GM18507 (cell line): ENCODE results near the gene SNX5.
A peak's percentile ranks its signal among the peaks of the same experiment; 100 is the strongest.

Experiments used
- DNase-seq: peaks from one replicate; pipeline ENCODE4 v3.0.0; 2011; ENCODE audit warnings: low read depth; ENCODE audit not compliant: insufficient read length; ENCODE audit errors: extremely low spot score
- FAIRE-seq: peaks from 2 replicates; lab custom pipeline; 2011; peaks lifted over from hg19 to GRCh38; lab: Jason Lieb, UNC

Gene SNX5

DNA sequence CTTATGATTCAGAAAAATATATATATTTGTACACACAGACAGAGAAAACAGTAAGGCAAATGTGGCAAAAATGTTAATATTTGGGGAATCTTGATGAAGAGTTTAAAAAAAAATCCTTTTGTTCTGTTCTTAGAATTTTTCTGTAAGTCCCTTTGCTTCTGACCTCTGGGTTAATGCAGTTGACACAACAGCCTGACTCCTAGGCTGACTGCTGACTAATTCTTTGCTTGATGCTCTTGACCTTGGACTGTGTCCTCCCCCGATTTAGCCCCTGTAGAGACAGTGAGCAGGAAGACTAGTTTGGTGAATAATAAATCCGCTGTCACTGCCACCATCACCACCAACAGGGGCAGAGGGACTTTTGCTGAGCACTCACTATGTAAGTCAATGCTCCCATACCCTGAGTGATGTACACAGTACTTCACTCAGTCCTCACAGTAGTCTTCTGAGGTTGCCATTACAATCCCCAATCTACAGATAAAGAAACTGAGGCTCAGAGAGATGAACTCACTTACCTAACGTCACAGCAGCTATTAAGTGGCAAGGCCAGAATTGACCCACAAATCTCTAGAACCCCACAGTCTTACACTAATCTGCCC lies 71.7 kb downstream of the SNX5 start:
- FAIRE-seq (peak; percentile 35), DNase-seq (no peak)

DNA sequence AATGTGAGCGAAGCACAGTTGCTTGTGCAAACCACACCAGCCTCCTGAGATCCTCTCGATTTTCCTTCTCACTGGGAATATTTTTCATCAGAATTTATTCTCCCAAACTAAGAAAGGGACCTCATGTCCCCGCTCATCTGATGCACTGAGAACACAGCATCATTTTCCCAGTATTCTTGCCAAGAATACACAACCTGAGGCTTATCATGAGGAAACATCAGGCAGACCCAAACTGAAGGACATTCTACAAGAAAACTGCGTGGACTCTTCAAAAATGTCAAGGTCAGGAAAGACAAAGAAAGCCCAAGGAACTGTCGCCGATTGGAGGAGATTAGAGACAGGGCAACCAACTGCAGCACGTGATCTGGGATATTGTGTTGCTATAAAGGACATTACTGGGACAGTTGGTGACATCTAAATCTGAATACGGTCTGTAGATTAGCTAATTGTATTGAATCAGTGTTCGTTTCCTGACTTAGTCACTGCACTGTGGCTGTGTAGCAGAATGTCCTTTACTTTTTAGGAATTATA lies 72.3 kb downstream of the SNX5 start:
- DNase-seq: no peak

DNA sequence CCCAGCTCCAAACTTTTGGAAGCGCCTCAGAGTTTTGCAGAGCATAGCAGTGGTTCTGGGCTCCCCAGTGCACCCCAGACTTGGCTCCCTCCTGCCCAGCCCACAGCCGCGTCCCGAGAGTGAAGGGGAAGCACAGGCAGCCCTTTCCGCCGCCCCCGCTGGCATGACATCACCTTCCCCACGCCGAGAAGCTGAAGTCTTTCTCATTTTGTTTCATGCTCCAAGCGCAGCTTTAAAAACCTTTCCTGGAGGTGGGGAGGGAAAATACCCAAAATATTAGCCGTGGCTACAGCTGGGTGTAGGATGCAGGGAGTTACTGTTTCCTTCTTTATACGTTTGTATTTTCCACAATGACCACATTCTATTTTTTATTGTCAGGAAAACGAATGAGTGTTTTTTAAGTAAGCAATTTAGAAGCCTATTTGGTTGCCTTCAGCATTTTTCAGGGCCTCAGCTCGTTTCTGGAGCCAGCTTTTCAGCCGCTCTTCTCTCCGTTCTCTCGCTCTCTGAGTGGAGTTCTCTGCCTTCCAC lies 72.9 kb downstream of the SNX5 start:
- no peak for DNase-seq

More for the DNA sequence above, 72.3 kb downstream of the SNX5 start:
- FAIRE-seq: no peak

DNA sequence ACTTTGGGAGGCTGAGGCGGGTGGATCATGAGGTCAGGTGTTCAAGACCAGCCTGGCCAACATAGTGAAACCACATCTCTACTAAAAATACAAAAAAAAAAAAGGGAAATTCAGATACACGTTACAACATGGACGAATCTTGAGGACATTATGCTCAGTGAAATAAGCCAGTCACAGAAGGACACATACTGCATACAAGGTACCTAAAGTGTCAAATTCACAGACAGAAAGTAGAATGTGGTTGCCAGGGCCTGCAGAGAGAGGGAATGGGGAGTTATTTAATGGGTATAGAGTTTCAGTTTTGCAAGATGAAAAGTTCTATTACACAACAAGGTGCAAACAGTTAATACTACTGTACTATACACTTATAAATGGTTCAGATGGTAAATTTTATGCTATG lies 75.1 kb downstream of the SNX5 start:
- FAIRE-seq (no peak), DNase-seq (no peak)

More for the DNA sequence above, 72.9 kb downstream of the SNX5 start:
- FAIRE-seq: peak; percentile 21

DNA sequence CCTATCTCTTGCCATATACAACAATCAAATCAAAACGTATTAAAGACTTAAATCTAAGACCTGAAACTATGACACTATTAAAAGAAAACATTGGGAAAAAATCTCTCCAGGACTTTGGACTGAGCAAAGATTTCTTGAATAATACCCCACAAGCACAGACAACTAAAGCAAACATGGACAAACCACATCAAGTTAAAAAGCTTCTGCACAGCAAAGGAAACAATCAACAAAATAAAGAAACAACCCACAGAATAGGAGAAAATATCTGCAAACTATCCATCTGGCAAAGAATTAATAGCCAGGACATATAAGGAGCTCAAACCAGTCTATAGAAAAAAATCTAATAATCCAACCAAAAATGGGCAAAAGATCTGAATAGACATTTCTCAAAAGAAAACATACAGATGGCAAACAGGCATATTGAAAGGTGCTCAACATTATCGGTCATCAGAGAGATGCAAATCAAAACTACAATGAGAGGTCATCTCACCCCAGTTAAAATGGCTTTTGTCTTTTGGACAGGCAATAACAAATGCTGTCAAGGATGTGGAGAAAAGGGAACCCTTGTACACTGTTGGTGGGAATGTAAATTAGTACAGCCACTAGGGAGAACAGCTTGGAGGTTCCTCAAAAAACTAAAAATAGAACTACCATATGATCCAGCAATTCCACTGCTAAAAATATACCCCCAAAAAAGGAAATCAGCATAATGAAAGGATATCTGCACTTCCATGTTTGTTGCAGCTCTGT lies 76.2 kb downstream of the SNX5 start:
- DNase-seq: no peak
- FAIRE-seq: no peak
